B cell (primary cell): ENCODE data around the gene ACTN3.

ENCODE experiments used
- CTCF ChIP-seq: fragments of 200-600 bp; IDR thresholded peaks from one replicate; pipeline ENCODE4 v1.8.0; 2022; ENCODE audit warnings: antibody characterized with exemption, mild to moderate bottlenecking
- EZH2 ChIP-seq: IDR thresholded peaks from 2 replicates; pipeline ENCODE4 v1.6.1; 2012; ENCODE audit warnings: borderline replicate concordance, low read depth, mild to moderate bottlenecking, moderate library complexity, low read length; ENCODE audit not compliant: insufficient read depth, poor library complexity, severe bottlenecking

- no peak for TF ChIP-seq EZH2
- no peak for TF ChIP-seq CTCF
Observed at GRCh38 chr11:66612458-66612857, 65.8 kb downstream of the ACTN3 start.
